K562 (cell line): Measurements from ENCODE around the gene C1QA.

Source experiments
- CEBPB ChIP-seq: fragments of 450-650 bp; IDR thresholded peaks from 2 replicates; pipeline ENCODE4 v1.6.1; 2016; ENCODE audit warnings: missing genetic modification characterization, missing compliant biosample characterization
- EP300 ChIP-seq: IDR thresholded peaks from 2 replicates; pipeline ENCODE4 v1.6.1; 2012; ENCODE audit warnings: low read length, improper control_type of control experiment
- NR3C1 ChIP-seq: sonication (generic); formaldehyde crosslinking; IDR thresholded peaks from 2 replicates; pipeline ENCODE4 v1.8.1; 2022; ENCODE audit warnings: missing genetic modification reagents
- POLR2A ChIP-seq: fragments of 450-650 bp; conservative IDR thresholded peaks from 2 replicates; pipeline ENCODE4 v1.6.1; 2016
- RCOR1 ChIP-seq, 2 experiments: IDR thresholded peaks; 2 replicates each; pipeline ENCODE4 v1.6.1; 2012; ENCODE audit warnings: low read depth in 2 of 2, low read length in 2 of 2, borderline replicate concordance in 1 of 2, improper control_type of control experiment in 1 of 2
- ZNF444 ChIP-seq: fragments of 250-450 bp; sonication (Bioruptor Pico); IDR thresholded peaks from 2 replicates; pipeline ENCODE4 v1.4.0; 2020; ENCODE audit warnings: mild to moderate bottlenecking, moderate library complexity
- TF ChIP-seq, protein P1 (sequence below): fragments of 250-450 bp; sonication (Bioruptor Pico); IDR thresholded peaks from 2 replicates; pipeline ENCODE4 v1.8.0; 2021; ENCODE audit warnings: mild to moderate bottlenecking, moderate library complexity
- TF ChIP-seq, protein P2 (sequence below): fragments of 450-650 bp; conservative IDR thresholded peaks from 2 replicates; pipeline ENCODE4 v1.6.1; 2016; ENCODE audit warnings: missing genetic modification characterization, low read depth, mild to moderate bottlenecking, control low read depth, missing compliant biosample characterization

DNA sequence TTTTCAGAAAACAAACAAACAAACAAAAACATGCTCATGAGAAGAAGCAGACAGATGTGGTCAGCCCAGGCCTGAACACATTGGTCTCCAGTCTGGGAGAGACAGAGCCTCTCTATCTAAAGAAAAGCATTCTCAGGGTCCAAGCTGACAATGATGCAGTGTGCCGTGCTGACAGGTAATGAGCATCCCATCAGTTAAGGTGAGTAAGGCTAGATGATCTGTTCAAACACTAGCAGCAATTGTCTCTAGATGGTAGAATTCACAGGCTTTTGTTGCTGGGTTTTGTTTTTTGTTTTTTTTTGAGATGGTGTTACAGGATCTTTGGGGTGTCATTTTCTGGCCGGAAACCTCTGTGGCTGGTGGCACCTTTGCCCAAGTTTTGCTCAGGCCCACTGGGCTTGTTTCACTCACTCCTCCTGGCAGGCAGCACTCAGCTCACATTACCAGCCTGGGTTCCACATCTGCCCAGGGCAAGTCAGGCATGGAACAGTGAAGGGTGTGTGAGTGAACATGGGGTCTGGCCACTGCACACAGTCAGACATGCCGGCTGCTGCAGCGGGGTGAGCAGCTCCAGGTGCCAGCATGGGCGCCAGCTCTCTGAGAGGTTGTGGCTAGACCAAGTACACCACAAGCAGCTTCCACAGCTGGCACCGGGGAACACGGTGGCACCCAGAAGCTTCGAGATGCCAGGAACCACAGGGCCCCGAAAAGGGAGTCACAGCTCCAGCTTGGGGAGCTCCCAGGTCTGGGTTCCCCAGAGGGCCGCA lies 2.5 kb upstream of the C1QA start:
- TF ChIP-seq, protein P1, sequence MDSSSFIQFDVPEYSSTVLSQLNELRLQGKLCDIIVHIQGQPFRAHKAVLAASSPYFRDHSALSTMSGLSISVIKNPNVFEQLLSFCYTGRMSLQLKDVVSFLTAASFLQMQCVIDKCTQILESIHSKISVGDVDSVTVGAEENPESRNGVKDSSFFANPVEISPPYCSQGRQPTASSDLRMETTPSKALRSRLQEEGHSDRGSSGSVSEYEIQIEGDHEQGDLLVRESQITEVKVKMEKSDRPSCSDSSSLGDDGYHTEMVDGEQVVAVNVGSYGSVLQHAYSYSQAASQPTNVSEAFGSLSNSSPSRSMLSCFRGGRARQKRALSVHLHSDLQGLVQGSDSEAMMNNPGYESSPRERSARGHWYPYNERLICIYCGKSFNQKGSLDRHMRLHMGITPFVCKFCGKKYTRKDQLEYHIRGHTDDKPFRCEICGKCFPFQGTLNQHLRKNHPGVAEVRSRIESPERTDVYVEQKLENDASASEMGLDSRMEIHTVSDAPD (CRISPR knock-in tag) = no peak
- TF ChIP-seq POLR2A (no peak), ZNF444 (no peak), CEBPB (no peak), EP300 (no peak), NR3C1 (CRISPR knock-in tag) (no peak), RCOR1 (IDR thresholded peaks at IDR 0.05; ENCODE audit: borderline replicate concordance in 1 of 2, low read depth in 2 of 2, low read length in 2 of 2) (no peak)
- TF ChIP-seq, protein P2, sequence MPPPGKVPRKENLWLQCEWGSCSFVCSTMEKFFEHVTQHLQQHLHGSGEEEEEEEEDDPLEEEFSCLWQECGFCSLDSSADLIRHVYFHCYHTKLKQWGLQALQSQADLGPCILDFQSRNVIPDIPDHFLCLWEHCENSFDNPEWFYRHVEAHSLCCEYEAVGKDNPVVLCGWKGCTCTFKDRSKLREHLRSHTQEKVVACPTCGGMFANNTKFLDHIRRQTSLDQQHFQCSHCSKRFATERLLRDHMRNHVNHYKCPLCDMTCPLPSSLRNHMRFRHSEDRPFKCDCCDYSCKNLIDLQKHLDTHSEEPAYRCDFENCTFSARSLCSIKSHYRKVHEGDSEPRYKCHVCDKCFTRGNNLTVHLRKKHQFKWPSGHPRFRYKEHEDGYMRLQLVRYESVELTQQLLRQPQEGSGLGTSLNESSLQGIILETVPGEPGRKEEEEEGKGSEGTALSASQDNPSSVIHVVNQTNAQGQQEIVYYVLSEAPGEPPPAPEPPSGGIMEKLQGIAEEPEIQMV = no peak
